ENCODE results near the gene NOS1AP. TPM values are rescaled to one million over a fixed set of nuclear protein-coding genes. Genes with fewer than 3 reads are reported as not detected.

NOS1AP gene
- total RNA-seq, 4 donors from 2014 or later = 0.31 to 12.7 (median 1.7) TPM

DNA sequence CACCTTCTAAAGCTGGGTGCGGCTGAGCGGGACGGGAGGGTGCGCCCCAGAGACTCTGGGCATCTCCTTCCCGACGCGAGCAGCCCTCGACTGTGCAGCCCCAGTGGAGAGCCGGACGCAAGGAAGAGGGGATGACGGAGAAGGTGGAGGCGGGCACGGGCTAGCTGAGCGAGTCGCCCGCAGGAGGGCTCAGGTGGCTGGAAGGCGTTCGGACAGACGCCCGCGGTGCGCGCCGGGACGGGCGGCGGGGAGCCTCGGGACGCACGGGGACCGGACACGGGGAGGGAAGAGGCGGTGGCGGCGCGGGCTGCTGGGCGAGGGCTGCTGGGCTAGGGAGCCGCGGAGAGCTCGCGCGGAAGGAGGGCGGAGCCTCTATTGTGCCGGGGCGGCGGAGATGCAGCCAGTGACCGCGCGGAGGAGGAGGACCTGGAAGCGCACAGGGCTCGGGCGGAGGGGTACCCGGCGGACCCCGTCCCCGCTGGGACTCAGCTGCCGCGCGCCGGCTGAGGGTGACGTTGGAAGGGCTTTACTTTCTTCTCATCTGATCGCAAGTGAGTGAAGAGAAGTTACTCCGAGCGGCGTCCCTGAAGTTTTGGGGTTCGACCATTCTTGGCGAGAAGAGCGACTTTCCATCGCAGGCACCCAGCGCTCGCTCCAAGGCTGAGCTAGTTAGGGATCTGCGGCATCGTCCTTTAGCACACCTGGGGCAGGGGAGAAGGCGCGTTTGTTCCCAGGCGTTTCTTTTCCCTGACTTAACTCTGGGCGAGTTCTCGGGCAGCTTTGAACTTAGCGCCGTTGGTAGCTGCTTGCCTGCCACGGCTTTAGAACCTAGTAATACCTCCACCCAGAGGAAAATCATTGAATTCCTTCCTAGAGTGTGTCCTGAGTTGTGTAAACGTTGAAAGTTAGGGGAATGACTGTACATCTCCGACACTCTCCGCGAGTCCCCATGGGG, 45.7 kb upstream of the NOS1AP start, which contains the start of gene OLFML2B:
TSS of gene OLFML2B (minus strand) at position 323 of the 955 bp plus-strand sequence. CDS start 439 bp downstream, outside the sequence.
- Histone ChIP-seq H3K4me1 (peaks cover 0 to 25% (median 18%) of the 10 kb centered on the region in 3 donors), H3K36me3 (no peaks in the 10 kb centered on the region), H3K4me3 (peak within 1 kb of the TSS; percentile 40 to 76 (median 58)), H3K27me3 (peaks cover 0 to 63% (median 0%) of the 10 kb centered on the region in 4 donors), H3K9me3 (no peaks in the 10 kb centered on the region), H3K27ac (peak within 1 kb of the TSS; percentile 39 to 61 (median 50))
- DNase-seq = no peak
- intact Hi-C loops (cut with DNase I) = no loop called here
- peak in 1 of 4 donors; percentile 44 for TF ChIP-seq POLR2A (IDR thresholded peaks at IDR 0.05)
- TF ChIP-seq, protein P1, sequence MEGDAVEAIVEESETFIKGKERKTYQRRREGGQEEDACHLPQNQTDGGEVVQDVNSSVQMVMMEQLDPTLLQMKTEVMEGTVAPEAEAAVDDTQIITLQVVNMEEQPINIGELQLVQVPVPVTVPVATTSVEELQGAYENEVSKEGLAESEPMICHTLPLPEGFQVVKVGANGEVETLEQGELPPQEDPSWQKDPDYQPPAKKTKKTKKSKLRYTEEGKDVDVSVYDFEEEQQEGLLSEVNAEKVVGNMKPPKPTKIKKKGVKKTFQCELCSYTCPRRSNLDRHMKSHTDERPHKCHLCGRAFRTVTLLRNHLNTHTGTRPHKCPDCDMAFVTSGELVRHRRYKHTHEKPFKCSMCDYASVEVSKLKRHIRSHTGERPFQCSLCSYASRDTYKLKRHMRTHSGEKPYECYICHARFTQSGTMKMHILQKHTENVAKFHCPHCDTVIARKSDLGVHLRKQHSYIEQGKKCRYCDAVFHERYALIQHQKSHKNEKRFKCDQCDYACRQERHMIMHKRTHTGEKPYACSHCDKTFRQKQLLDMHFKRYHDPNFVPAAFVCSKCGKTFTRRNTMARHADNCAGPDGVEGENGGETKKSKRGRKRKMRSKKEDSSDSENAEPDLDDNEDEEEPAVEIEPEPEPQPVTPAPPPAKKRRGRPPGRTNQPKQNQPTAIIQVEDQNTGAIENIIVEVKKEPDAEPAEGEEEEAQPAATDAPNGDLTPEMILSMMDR (IDR thresholded peaks at IDR 0.05) = peak in 1 of 6 experiments; percentile 18
- 1% methylated on average over 49 to 59 of the region's 85 CpGs for WGBS, 2 donors

DNA sequence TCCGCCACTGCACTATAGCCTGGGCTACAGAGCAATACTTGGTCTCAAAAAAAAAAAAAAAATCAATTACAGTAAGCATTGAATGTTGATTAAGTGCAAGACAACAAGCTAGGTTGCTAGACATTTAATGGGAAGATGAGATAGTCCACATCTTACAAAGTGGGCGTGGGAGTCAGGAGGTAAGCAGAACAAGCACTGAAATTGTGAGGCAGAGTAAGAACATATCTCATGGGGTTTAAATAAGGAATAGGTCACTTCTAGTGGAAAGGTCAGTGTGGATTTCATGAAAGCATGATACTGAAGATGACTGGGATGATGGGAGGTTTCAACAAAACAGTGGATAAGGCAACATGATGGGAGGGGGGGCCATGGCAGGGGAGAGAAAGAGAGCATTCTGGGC, 44.0 kb upstream of the NOS1AP start:
- Histone ChIP-seq H3K36me3 (no peaks in the 10 kb centered on the region), H3K9me3 (no peaks in the 10 kb centered on the region), H3K4me1 (peaks cover 0 to 18% (median 13%) of the 10 kb centered on the region in 3 donors), H3K4me3 (no peak overlapping the region), H3K27ac (no peak overlapping the region), H3K27me3 (peaks cover 0 to 74% (median 0%) of the 10 kb centered on the region in 4 donors)
- TF ChIP-seq, protein P1 (IDR thresholded peaks at IDR 0.05) = no peak
- no peak for TF ChIP-seq POLR2A (IDR thresholded peaks at IDR 0.05)
- DNase-seq = no peak
- WGBS, 2 donors = 86 to 92% methylated on average over 2 of the region's 2 CpGs
- intact Hi-C loops (cut with DNase I) = no loop called here

DNA sequence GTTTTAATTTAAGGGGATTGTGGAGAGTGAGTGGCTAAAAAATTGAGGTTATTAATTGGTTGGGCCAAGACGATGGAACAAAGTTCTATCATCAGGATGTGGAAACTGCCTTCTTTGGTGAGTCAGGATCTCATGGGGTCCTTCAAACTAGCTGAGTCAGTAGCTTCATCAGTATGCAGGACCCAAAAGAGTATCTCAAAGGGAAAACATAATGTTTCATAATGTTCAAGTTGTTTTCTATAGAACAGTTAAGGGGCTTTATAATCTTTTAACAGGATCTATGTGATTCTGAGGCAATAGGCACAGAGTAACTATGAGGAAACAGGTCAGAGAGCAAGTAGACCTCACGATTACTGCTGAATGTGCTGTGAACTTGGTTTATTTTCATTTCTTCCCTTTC, 42.6 kb upstream of the NOS1AP start:
- Histone ChIP-seq H3K36me3 (no peaks in the 10 kb centered on the region), H3K4me1 (peaks cover 0 to 18% (median 13%) of the 10 kb centered on the region in 3 donors), H3K4me3 (no peak overlapping the region), H3K27ac (no peak overlapping the region), H3K9me3 (no peaks in the 10 kb centered on the region), H3K27me3 (peaks cover 0 to 74% (median 0%) of the 10 kb centered on the region in 4 donors)
- DNase-seq = no peak
- no peak for TF ChIP-seq POLR2A (IDR thresholded peaks at IDR 0.05)
- TF ChIP-seq, protein P1 (IDR thresholded peaks at IDR 0.05) = no peak
- intact Hi-C loops (cut with DNase I) = no loop called here
- 78 to 86% methylated on average over 2 of the region's 2 CpGs for WGBS, 2 donors

DNA sequence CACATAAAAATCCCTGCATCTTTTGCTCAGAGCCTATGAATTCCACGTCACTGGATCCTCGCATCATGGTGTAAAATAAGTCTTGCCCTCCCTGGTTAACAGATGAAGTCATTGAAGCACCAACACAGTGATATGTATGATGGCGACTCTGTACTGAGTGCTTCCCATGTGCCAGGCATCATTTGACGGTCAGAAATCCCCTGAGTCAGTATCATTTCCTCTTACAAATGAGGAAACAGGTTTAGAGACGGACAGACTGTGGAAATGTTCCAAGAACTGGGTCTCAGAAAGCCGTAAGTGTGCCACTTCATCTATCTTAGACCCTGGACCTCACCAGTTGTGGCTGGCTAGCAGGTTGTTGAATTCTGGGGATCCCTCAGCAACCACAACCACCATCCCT, 40.8 kb upstream of the NOS1AP start:
- Histone ChIP-seq H3K27ac (no peak overlapping the region), H3K4me3 (no peak overlapping the region), H3K27me3 (peaks cover 0 to 64% (median 0%) of the 10 kb centered on the region in 4 donors), H3K9me3 (no peaks in the 10 kb centered on the region), H3K36me3 (no peaks in the 10 kb centered on the region), H3K4me1 (peaks cover 0 to 10% (median 7%) of the 10 kb centered on the region in 3 donors)
- DNase-seq = no peak
- WGBS, 2 donors = 51 to 67% methylated on average over 6 of the region's 6 CpGs
- intact Hi-C loops (cut with DNase I) = no loop called here
- no peak for TF ChIP-seq POLR2A (IDR thresholded peaks at IDR 0.05)
- TF ChIP-seq, protein P1 (IDR thresholded peaks at IDR 0.05) = no peak

DNA sequence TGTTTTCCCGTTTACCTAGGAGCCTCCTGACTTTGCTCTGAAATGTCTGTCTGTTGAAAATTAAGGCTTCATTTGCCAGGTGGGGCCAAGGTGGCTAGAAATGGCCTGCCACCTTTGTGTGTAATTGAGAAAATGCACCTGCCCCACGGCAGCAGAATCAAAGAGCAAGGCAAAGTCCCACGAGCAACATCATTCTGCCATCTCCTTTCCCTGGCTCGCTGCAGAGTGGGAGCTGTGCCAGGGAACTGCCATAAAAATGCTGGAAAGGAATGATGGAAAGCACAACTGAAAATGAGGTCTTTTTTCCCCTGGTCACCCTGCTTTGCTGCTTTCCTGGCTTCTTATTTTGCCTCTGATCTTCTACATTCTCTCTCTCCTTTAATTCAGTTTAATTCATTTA, 40.3 kb upstream of the NOS1AP start:
- no peak overlapping the region for H3K27ac ChIP-seq
- no peak for DNase-seq
- WGBS, 2 donors = 32 to 48% methylated on average over 3 to 4 of the region's 4 CpGs
- TF ChIP-seq POLR2A (IDR thresholded peaks at IDR 0.05) = no peak
- TF ChIP-seq, protein P1 (IDR thresholded peaks at IDR 0.05) = no peak
- no peak overlapping the region for H3K4me3 ChIP-seq
- intact Hi-C loops (cut with DNase I) = no loop called here
- H3K36me3 ChIP-seq = no peaks in the 10 kb centered on the region
- H3K4me1 ChIP-seq = peaks cover 0 to 6% (median 5%) of the 10 kb centered on the region in 3 donors
- H3K27me3 ChIP-seq = peaks cover 0 to 63% (median 0%) of the 10 kb centered on the region in 4 donors
- no peaks in the 10 kb centered on the region for H3K9me3 ChIP-seq
